GM23338 (cell line): ENCODE data around the gene CYB5R3. TPM values are rescaled to one million over a fixed set of nuclear protein-coding genes. Genes with fewer than 3 reads are reported as not detected.

Source experiments
- ATAC-seq: fragments of 200-7000 bp; cut with Tn5 transposase; 3 replicates; pipeline ENCODE4 v1.9.1; 2020
- DNase-seq: peaks from one replicate; pipeline ENCODE4 v3.0.0-alpha.2; 2015; ENCODE audit warnings: low spot score
- H2AFZ ChIP-seq: fragments of 200-600 bp; sonication (generic); 2 replicates; pipeline ENCODE4 v1.8.0; 2016; ENCODE audit warnings: antibody characterized with exemption, mild to moderate bottlenecking, moderate library complexity
- H3F3A ChIP-seq: fragments of 200-600 bp; sonication (generic); replicated peaks from 2 replicates; pipeline ENCODE4 v1.8.0; 2017; ENCODE audit warnings: antibody characterized with exemption, mixed run types, low read depth
- H3K27ac ChIP-seq: fragments of 200-600 bp; sonication (generic); 2 replicates; pipeline ENCODE4 v1.6.1; 2016; ENCODE audit warnings: low read depth
- H3K27me3 ChIP-seq: fragments of 200-600 bp; sonication (generic); 2 replicates; pipeline ENCODE4 v1.8.0; 2016; ENCODE audit warnings: mild to moderate bottlenecking, mixed run types, moderate library complexity; ENCODE audit not compliant: insufficient read depth
- H3K36me3 ChIP-seq: fragments of 200-600 bp; sonication (generic); 2 replicates; pipeline ENCODE4 v1.8.0; 2016; ENCODE audit warnings: mild to moderate bottlenecking; ENCODE audit not compliant: insufficient read depth
- H3K4me1 ChIP-seq: fragments of 200-600 bp; sonication (generic); 2 replicates; pipeline ENCODE4 v1.8.0; 2016; ENCODE audit warnings: mild to moderate bottlenecking, moderate library complexity; ENCODE audit not compliant: insufficient read depth
- H3K4me2 ChIP-seq: fragments of 200-600 bp; sonication (generic); 2 replicates; pipeline ENCODE4 v1.7.1; 2017; ENCODE audit warnings: mixed run types
- H3K4me3 ChIP-seq: fragments of 200-600 bp; sonication (generic); 2 replicates; pipeline ENCODE4 v1.6.1; 2016; ENCODE audit warnings: mixed run types
- H3K79me2 ChIP-seq: fragments of 200-600 bp; sonication (generic); replicated peaks from 2 replicates; pipeline ENCODE4 v1.8.0; 2017; ENCODE audit warnings: mild to moderate bottlenecking; ENCODE audit not compliant: insufficient read depth
- H3K9me2 ChIP-seq: fragments of 200-600 bp; sonication (generic); 2 replicates; pipeline ENCODE4 v1.8.0; 2017; ENCODE audit not compliant: insufficient read depth
- H4K20me1 ChIP-seq: fragments of 200-600 bp; sonication (generic); replicated peaks from 2 replicates; pipeline ENCODE4 v1.8.0; 2017; ENCODE audit warnings: mild to moderate bottlenecking; ENCODE audit not compliant: insufficient read depth
- H3K27ac Mint-ChIP-seq: 2 replicates; pipeline ENCODE4 v1.8.0; 2020; ENCODE audit warnings: inconsistent platforms, mild to moderate bottlenecking, moderate library complexity, mixed read lengths
- H3K27me3 Mint-ChIP-seq: 3 replicates; pipeline ENCODE4 v1.8.0; 2022; ENCODE audit warnings: low read depth, mild to moderate bottlenecking, moderate library complexity, mixed read lengths, inconsistent platforms; ENCODE audit not compliant: insufficient read depth, poor library complexity
- H3K36me3 Mint-ChIP-seq: 3 replicates; pipeline ENCODE4 v1.8.0; 2021; ENCODE audit warnings: low read depth, mild to moderate bottlenecking, inconsistent platforms, moderate library complexity, mixed read lengths
- H3K4me1 Mint-ChIP-seq: 3 replicates; pipeline ENCODE4 v1.8.0; 2020; ENCODE audit warnings: mild to moderate bottlenecking, inconsistent platforms, mixed read lengths
- H3K4me3 Mint-ChIP-seq: 3 replicates; pipeline ENCODE4 v1.8.0; 2021; ENCODE audit warnings: moderate library complexity, mild to moderate bottlenecking, inconsistent platforms, mixed read lengths
- H3K9me3 Mint-ChIP-seq: 3 replicates; pipeline ENCODE4 v1.8.0; 2020; ENCODE audit warnings: moderate library complexity, mild to moderate bottlenecking, inconsistent platforms, mixed read lengths
- CREB1 ChIP-seq: fragments of 250-450 bp; sonication (Bioruptor Pico); IDR thresholded peaks from 2 replicates; pipeline ENCODE4 v1.5.0; 2020; ENCODE audit warnings: low read depth, mild to moderate bottlenecking, moderate library complexity
- CTCF ChIP-seq, 2 experiments: fragments of 200-600 bp in 1 of 2; sonication (generic) in 1 of 2; conservative IDR thresholded peaks; 2 replicates each; pipeline versions ENCODE4 v1.5.1 to v1.6.1; 2016 to 2017; ENCODE audit warnings: antibody characterized with exemption in 2 of 2, low read depth in 2 of 2, mild to moderate bottlenecking in 2 of 2, moderate library complexity in 1 of 2
- EZH2 ChIP-seq: fragments of 200-600 bp; sonication (generic); IDR thresholded peaks from one replicate; pipeline ENCODE4 v1.8.0; 2017; ENCODE audit warnings: antibody characterized with exemption, mild to moderate bottlenecking, low read depth; ENCODE audit not compliant: unreplicated experiment
- EZH2phosphoT487 ChIP-seq: fragments of 200-600 bp; sonication (generic); IDR thresholded peaks from one replicate; pipeline ENCODE4 v1.8.1; 2018; ENCODE audit warnings: antibody characterized with exemption; ENCODE audit not compliant: unreplicated experiment
- JUNB ChIP-seq: IDR thresholded peaks from one replicate; pipeline ENCODE4 v1.6.1; 2016; ENCODE audit warnings: antibody characterized with exemption; ENCODE audit not compliant: unreplicated experiment
- NANOG ChIP-seq: IDR thresholded peaks from 2 replicates; pipeline ENCODE4 v1.6.1; 2016; ENCODE audit warnings: antibody characterized with exemption, borderline replicate concordance
- POLR2AphosphoS5 ChIP-seq: IDR thresholded peaks from 2 replicates; pipeline ENCODE4 v1.6.1; 2016; ENCODE audit warnings: antibody characterized with exemption, low read depth
- STAT1 ChIP-seq: IDR thresholded peaks from one replicate; pipeline ENCODE4 v1.6.1; 2016; ENCODE audit warnings: antibody characterized with exemption; ENCODE audit not compliant: unreplicated experiment
- ZNF114 ChIP-seq: fragments of 250-450 bp; sonication (Bioruptor Pico); IDR thresholded peaks from 2 replicates; pipeline ENCODE4 v1.5.0; 2020; ENCODE audit warnings: mild to moderate bottlenecking, moderate library complexity
- ZNF331 ChIP-seq: fragments of 250-450 bp; sonication (Bioruptor Pico); IDR thresholded peaks from 2 replicates; pipeline ENCODE4 v1.5.0; 2020; ENCODE audit warnings: low read depth, mild to moderate bottlenecking, moderate library complexity
- polyA plus RNA-seq: library from polyadenylated mRNA; unstranded; fragments of >200 nt; fragmentation: Nextera tagmentation; extraction: Ambion mirVana; gene quantifications from 2 replicates; pipeline ENCODE4 v1.2.1, GENCODE V29; 2016
- total RNA-seq: library from RNA; depleted of rRNA; stranded (reverse); fragments of >200 nt; shearing (Covaris generic); gene quantifications from 2 replicates; pipeline ENCODE4 v1.2.3, GENCODE V29; 2014
- TF ChIP-seq, protein P1 (sequence below): IDR thresholded peaks from one replicate; pipeline ENCODE4 v1.6.1; 2018; ENCODE audit warnings: antibody characterized with exemption; ENCODE audit not compliant: unreplicated experiment
- TF ChIP-seq, protein P2 (sequence below): IDR thresholded peaks from 2 replicates; pipeline ENCODE4 v1.6.1; 2016; ENCODE audit warnings: antibody characterized with exemption
- TF ChIP-seq, protein P3 (sequence below): fragments of 250-450 bp; sonication (Bioruptor Pico); IDR thresholded peaks from 2 replicates; pipeline ENCODE4 v1.5.0; 2020; ENCODE audit warnings: mild to moderate bottlenecking, moderate library complexity

The CYB5R3 gene
- total and polyA plus RNA-seq, 2 experiments from 2014 or later, result 76.2 to 76.9 TPM

DNA sequence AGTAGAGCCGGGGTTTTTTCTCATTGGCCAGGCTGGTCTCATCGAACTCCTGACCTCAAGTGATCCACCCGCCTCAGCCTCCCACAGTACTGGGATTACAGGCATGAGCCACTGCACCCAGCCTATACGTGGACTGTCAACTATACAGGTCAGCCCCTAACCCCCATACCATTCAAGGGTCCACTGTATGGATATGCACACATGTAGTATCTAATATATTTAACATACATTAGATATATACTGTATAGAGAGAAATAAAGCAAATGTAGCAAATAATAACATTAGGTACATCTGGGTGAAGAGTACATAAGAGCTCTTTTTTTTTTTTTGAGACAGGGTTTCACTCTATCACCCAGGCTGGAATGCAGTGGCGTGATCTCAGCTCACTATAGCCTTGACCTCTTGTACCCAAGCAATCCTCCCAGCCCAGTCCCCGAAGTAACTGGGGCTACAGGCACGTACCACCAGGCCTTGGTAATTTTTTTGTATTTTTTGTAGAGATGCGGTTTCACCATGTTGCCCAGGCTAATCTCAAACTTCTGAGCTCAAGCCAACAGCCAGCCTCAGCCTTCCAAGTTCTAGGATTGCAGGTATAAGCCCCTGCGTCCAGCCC, 7.3 kb downstream of the CYB5R3 start:
- no peaks in the 10 kb centered on the region for H3F3A ChIP-seq
- ATAC-seq, result no peak
- H2AFZ ChIP-seq, result no peak overlapping the region
- no peaks in the 10 kb centered on the region for H3K36me3 Mint-ChIP-seq
- H3K4me3 ChIP-seq, result no peak overlapping the region
- H3K4me2 ChIP-seq, result no peak overlapping the region
- no peaks in the 10 kb centered on the region for H3K27me3 ChIP-seq
- no peak overlapping the region for H3K27ac Mint-ChIP-seq
- TF ChIP-seq POLR2AphosphoS5 (no peak), EZH2phosphoT487 (no peak), STAT1 (no peak), CREB1 (CRISPR knock-in tag) (no peak), ZNF331 (CRISPR knock-in tag) (no peak), NANOG (no peak), JUNB (no peak), CTCF (conservative IDR thresholded peaks at IDR 0.05; ENCODE audit: low read depth in 2 of 2) (no peak), ZNF114 (CRISPR knock-in tag) (no peak), EZH2 (no peak)
- TF ChIP-seq, protein P1, sequence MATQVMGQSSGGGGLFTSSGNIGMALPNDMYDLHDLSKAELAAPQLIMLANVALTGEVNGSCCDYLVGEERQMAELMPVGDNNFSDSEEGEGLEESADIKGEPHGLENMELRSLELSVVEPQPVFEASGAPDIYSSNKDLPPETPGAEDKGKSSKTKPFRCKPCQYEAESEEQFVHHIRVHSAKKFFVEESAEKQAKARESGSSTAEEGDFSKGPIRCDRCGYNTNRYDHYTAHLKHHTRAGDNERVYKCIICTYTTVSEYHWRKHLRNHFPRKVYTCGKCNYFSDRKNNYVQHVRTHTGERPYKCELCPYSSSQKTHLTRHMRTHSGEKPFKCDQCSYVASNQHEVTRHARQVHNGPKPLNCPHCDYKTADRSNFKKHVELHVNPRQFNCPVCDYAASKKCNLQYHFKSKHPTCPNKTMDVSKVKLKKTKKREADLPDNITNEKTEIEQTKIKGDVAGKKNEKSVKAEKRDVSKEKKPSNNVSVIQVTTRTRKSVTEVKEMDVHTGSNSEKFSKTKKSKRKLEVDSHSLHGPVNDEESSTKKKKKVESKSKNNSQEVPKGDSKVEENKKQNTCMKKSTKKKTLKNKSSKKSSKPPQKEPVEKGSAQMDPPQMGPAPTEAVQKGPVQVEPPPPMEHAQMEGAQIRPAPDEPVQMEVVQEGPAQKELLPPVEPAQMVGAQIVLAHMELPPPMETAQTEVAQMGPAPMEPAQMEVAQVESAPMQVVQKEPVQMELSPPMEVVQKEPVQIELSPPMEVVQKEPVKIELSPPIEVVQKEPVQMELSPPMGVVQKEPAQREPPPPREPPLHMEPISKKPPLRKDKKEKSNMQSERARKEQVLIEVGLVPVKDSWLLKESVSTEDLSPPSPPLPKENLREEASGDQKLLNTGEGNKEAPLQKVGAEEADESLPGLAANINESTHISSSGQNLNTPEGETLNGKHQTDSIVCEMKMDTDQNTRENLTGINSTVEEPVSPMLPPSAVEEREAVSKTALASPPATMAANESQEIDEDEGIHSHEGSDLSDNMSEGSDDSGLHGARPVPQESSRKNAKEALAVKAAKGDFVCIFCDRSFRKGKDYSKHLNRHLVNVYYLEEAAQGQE, result no peak
- TF ChIP-seq, protein P2, sequence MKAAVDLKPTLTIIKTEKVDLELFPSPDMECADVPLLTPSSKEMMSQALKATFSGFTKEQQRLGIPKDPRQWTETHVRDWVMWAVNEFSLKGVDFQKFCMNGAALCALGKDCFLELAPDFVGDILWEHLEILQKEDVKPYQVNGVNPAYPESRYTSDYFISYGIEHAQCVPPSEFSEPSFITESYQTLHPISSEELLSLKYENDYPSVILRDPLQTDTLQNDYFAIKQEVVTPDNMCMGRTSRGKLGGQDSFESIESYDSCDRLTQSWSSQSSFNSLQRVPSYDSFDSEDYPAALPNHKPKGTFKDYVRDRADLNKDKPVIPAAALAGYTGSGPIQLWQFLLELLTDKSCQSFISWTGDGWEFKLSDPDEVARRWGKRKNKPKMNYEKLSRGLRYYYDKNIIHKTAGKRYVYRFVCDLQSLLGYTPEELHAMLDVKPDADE, result no peak
- TF ChIP-seq, protein P3, sequence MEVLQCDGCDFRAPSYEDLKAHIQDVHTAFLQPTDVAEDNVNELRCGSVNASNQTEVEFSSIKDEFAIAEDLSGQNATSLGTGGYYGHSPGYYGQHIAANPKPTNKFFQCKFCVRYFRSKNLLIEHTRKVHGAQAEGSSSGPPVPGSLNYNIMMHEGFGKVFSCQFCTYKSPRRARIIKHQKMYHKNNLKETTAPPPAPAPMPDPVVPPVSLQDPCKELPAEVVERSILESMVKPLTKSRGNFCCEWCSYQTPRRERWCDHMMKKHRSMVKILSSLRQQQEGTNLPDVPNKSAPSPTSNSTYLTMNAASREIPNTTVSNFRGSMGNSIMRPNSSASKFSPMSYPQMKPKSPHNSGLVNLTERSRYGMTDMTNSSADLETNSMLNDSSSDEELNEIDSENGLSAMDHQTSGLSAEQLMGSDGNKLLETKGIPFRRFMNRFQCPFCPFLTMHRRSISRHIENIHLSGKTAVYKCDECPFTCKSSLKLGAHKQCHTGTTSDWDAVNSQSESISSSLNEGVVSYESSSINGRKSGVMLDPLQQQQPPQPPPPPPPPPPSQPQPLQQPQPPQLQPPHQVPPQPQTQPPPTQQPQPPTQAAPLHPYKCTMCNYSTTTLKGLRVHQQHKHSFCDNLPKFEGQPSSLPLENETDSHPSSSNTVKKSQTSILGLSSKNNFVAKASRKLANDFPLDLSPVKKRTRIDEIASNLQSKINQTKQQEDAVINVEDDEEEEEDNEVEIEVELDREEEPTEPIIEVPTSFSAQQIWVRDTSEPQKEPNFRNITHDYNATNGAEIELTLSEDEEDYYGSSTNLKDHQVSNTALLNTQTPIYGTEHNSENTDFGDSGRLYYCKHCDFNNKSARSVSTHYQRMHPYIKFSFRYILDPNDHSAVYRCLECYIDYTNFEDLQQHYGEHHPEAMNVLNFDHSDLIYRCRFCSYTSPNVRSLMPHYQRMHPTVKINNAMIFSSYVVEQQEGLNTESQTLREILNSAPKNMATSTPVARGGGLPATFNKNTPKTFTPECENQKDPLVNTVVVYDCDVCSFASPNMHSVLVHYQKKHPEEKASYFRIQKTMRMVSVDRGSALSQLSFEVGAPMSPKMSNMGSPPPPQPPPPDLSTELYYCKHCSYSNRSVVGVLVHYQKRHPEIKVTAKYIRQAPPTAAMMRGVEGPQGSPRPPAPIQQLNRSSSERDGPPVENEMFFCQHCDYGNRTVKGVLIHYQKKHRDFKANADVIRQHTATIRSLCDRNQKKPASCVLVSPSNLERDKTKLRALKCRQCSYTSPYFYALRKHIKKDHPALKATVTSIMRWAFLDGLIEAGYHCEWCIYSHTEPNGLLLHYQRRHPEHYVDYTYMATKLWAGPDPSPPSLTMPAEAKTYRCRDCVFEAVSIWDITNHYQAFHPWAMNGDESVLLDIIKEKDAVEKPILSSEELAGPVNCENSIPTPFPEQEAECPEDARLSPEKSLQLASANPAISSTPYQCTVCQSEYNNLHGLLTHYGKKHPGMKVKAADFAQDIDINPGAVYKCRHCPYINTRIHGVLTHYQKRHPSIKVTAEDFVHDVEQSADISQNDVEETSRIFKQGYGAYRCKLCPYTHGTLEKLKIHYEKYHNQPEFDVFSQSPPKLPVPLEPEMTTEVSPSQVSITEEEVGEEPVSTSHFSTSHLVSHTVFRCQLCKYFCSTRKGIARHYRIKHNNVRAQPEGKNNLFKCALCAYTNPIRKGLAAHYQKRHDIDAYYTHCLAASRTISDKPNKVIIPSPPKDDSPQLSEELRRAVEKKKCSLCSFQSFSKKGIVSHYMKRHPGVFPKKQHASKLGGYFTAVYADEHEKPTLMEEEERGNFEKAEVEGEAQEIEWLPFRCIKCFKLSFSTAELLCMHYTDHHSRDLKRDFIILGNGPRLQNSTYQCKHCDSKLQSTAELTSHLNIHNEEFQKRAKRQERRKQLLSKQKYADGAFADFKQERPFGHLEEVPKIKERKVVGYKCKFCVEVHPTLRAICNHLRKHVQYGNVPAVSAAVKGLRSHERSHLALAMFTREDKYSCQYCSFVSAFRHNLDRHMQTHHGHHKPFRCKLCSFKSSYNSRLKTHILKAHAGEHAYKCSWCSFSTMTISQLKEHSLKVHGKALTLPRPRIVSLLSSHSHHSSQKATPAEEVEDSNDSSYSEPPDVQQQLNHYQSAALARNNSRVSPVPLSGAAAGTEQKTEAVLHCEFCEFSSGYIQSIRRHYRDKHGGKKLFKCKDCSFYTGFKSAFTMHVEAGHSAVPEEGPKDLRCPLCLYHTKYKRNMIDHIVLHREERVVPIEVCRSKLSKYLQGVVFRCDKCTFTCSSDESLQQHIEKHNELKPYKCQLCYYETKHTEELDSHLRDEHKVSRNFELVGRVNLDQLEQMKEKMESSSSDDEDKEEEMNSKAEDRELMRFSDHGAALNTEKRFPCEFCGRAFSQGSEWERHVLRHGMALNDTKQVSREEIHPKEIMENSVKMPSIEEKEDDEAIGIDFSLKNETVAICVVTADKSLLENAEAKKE (CRISPR knock-in tag), result no peak
- H4K20me1 ChIP-seq, result peaks cover 9% of the 10 kb centered on the region
- DNase-seq, result no peak
- peaks cover 19% of the 10 kb centered on the region for H3K27me3 Mint-ChIP-seq
- H3K4me3 Mint-ChIP-seq, result no peak overlapping the region
- H3K4me1 Mint-ChIP-seq, result peaks cover 22% of the 10 kb centered on the region
- peaks cover 7% of the 10 kb centered on the region for H3K4me1 ChIP-seq
- H3K36me3 ChIP-seq, result no peaks in the 10 kb centered on the region
- H3K9me2 ChIP-seq, result no peaks in the 10 kb centered on the region
- H3K79me2 ChIP-seq, result peaks cover 40% of the 10 kb centered on the region
- no peaks in the 10 kb centered on the region for H3K9me3 Mint-ChIP-seq
- H3K27ac ChIP-seq, result no peak overlapping the region
